Measurements from ENCODE around the gene ZNF892.

GRCh38 chr2:95215018-95215612 is 7.8 kb downstream of the ZNF892 start:
- TF ChIP-seq CTCF (IDR thresholded peaks at IDR 0.05), result no peak
- no peak for TF ChIP-seq POLR2A (IDR thresholded peaks at IDR 0.05)
- no peak for TF ChIP-seq EP300 (IDR thresholded peaks at IDR 0.05)

All from sigmoid colon (tissue), 4 donors.